Measurements from ENCODE around the gene MRPL2. TPM values are rescaled to one million over a fixed set of nuclear protein-coding genes. Genes with fewer than 3 reads are reported as not detected.

MRPL2 gene
- 294 TPM for polyA plus RNA-seq (2012; ENCODE audit: insufficient read depth, insufficient read length, low read depth)

DNA sequence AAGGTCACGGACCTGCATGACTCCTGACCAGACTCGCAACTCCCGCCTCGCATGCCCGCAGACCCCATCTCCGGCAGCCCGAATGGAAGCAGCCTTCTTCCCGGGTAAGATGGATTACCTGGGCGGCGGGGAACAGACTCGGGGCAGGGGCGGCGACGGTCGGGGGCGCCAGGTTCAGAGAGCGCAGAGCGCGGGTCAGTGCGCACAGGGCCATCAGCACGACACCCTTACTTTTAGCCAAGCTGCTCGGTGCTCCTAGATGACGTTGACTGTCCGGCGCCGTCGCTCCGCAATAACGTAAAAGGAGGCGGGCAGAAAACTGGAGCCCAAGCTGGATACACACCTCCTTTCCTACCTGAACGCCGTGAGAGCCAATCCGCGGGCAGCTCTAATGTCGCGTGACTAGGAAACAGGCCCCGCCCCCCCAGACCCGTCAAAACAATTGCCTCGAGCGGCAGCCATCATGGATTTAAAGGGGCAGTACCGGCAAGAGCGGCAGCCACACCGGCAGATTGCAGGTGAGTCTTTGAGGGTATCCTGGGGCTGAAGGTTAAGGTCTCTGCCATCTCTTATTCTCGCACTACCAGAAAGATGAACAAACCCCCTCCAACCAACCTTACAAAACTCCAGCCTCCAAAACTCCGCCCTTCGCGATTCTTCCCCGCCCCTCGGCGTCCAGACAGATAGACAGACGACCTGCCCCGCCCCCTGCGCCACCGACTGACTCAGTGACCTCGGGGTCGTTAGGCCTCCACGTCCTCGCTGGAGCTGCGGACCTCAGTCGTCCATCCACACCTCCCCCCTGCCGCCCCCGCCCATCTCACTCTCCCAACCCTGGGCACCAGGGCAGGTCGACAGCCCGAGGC is at the start of gene MRPL2, which contains the start of gene KLC4:
Gene MRPL2 (minus strand): TSS at position 267 of the 866 bp plus-strand sequence. CDS start 53 bp downstream, at position 214.
Gene KLC4 (plus strand): TSS at position 464 of the 866 bp plus-strand sequence. CDS start 1,705 bp downstream, outside the sequence.
- DNase-seq: peak; percentile 97
- no peaks in the 10 kb centered on the region for H3K9me3 ChIP-seq
- H3K36me3 ChIP-seq: peaks cover 8% of the 10 kb centered on the region
- no peak for TF ChIP-seq CTCF (IDR thresholded peaks at IDR 0.05; ENCODE audit: low read depth, low read length)
- H3K4me3 ChIP-seq (ENCODE audit: low read depth, low read length): peak within 1 kb of the TSS; percentile 94
- no peaks in the 10 kb centered on the region for H3K27me3 ChIP-seq
- peaks cover 4% of the 10 kb centered on the region; the same call in 1 of the 2 replicates for H3K4me1 ChIP-seq

DNA sequence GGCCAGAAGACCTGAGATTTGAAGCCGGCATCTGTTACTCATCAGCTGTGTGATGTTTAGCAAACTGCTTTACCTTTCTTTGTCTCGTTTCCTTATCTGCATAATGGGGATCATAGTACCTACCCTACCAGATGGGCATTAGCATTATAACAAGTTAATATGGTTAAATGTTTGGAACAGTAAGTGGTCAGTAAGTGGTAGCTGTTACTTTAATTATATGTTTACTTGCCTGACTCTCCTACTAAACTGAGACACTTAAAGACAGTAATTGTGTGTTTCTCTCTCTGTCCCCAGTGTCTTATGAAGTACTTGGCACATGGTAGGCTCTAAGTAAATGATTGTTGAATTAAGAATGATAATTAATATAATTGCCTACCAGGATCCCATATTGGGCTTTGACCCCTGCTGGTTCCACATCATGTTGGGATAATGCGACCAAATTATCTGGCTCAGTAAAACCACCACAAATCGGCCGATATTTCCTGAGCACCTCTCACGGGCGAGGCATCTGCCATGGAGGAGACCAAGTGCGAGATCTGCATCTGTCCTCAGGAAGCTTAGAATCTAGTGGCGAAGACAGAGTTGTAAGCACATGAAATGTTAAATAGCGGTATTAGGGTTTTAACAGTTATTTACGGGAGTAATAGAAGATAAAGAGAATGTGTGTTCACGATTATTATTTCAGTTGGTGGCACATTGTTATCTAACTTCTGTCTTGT is 48.3 kb upstream of the MRPL2 start:
- Histone ChIP-seq H3K9me3 (no peaks in the 10 kb centered on the region; the same call in 1 of the 2 replicates), H3K36me3 (no peaks in the 10 kb centered on the region), H3K4me3 (ENCODE audit: low read depth, low read length) (no peak overlapping the region), H3K27me3 (no peaks in the 10 kb centered on the region), H3K4me1 (peaks cover 5% of the 10 kb centered on the region)
- no peak for TF ChIP-seq CTCF (IDR thresholded peaks at IDR 0.05; ENCODE audit: low read depth, low read length)
- no peak for DNase-seq

GRCh38 chr6:43105538-43106222 is 46.4 kb upstream of the MRPL2 start:
- DNase-seq: peak; percentile 24
- TF ChIP-seq CTCF (IDR thresholded peaks at IDR 0.05; ENCODE audit: low read depth, low read length): no peak
- Histone ChIP-seq H3K4me3 (ENCODE audit: low read depth, low read length) (no peak overlapping the region), H3K9me3 (no peaks in the 10 kb centered on the region; the same call in 1 of the 2 replicates), H3K36me3 (no peaks in the 10 kb centered on the region), H3K27me3 (no peaks in the 10 kb centered on the region), H3K4me1 (peaks cover 3% of the 10 kb centered on the region; the same call in 1 of the 2 replicates)

- no peaks in the 10 kb centered on the region for H3K27me3 ChIP-seq
- DNase-seq: no peak
- no peaks in the 10 kb centered on the region; the same call in none of the 2 replicates for H3K9me3 ChIP-seq
- H3K4me1 ChIP-seq: peaks cover 3% of the 10 kb centered on the region; the same call in 1 of the 2 replicates
- TF ChIP-seq CTCF (IDR thresholded peaks at IDR 0.05; ENCODE audit: low read depth, low read length): no peak
- no peak overlapping the region for H3K4me3 ChIP-seq (ENCODE audit: low read depth, low read length)
- H3K36me3 ChIP-seq: no peaks in the 10 kb centered on the region
Observed at GRCh38 chr6:43103253-43103876, 44.1 kb upstream of the MRPL2 start.

DNA sequence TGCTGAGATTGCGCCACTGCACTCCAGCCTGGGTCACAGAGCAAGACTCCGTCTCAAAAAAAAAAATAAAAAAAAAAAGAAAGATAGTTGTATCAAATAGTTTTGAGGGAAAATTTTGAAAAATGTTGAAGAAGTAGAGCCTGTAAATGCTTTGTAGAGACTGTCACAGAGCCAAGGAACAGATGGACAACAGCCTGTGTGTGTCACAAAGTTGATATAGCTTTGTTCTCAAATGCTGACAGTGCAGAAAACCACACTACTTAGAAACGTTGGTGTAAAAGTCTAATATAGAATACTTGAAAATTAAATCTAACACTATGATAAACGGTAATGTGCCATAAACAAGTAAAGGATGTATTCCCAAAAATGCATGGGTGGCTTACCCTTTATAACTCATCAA is 42.3 kb upstream of the MRPL2 start:
- DNase-seq: no peak
- TF ChIP-seq CTCF (IDR thresholded peaks at IDR 0.05; ENCODE audit: low read depth, low read length): no peak
- peaks cover 11% of the 10 kb centered on the region for H3K4me1 ChIP-seq
- H3K4me3 ChIP-seq (ENCODE audit: low read depth, low read length): no peak overlapping the region
- no peaks in the 10 kb centered on the region for H3K27me3 ChIP-seq
- H3K36me3 ChIP-seq: no peaks in the 10 kb centered on the region
- no peaks in the 10 kb centered on the region; the same call in 1 of the 2 replicates for H3K9me3 ChIP-seq
